CD4-positive, CD25-positive, alpha-beta regulatory T cell (primary cell): ENCODE measurements around the gene NLRP11. TPM values are rescaled to one million over a fixed set of nuclear protein-coding genes. Genes with fewer than 3 reads are reported as not detected.
"Not testable (repeated sequence)": the region's sequence is repeated elsewhere in the genome, so short reads cannot be mapped to it uniquely, and the experiment has no call there.

Experiments
- ATAC-seq, 2 donors: fragments of 150-1000 bp; cut with Tn5 transposase; one replicate each; pipeline ENCODE4 v1.10.0; 2021; ENCODE audit warnings: low read depth in 2 of 2, moderate number of reproducible peaks in 2 of 2, moderate library complexity in 1 of 2
- DNase-seq, 3 donors: peaks; one replicate each; pipeline versions ENCODE4 v3.0.0 to v3.0.0-alpha.2; 2012 to 2022; ENCODE audit warnings: mixed read lengths in 1 of 3
- H3K27ac ChIP-seq: one replicate; pipeline ENCODE4 v1.7.0; 2013; ENCODE audit warnings: mild to moderate bottlenecking, low read length; ENCODE audit not compliant: insufficient read depth, poor library complexity, severe bottlenecking
- H3K27me3 ChIP-seq: one replicate; pipeline ENCODE4 v1.7.0; 2013; ENCODE audit warnings: low read length; ENCODE audit not compliant: control insufficient read depth, insufficient read depth
- H3K36me3 ChIP-seq: one replicate; pipeline ENCODE4 v1.7.0; 2013; ENCODE audit warnings: mild to moderate bottlenecking, low read length, moderate library complexity; ENCODE audit not compliant: control insufficient read depth, insufficient read depth
- H3K4me1 ChIP-seq: 2 replicates; pipeline ENCODE4 v1.7.0; 2013; ENCODE audit warnings: mild to moderate bottlenecking, low read length; ENCODE audit not compliant: insufficient read depth, control insufficient read depth, poor library complexity, severe bottlenecking
- H3K4me3 ChIP-seq: one replicate; pipeline ENCODE4 v1.7.0; 2013; ENCODE audit warnings: low read depth, mild to moderate bottlenecking, low read length, moderate library complexity
- H3K9me3 ChIP-seq, 2 experiments: 1 replicate in 1 of 2; 2 replicates in 1 of 2; pipeline ENCODE4 v1.7.0; 2013; ENCODE audit warnings: low read length in 2 of 2, mild to moderate bottlenecking in 1 of 2, moderate library complexity in 1 of 2; ENCODE audit not compliant: control insufficient read depth in 2 of 2
- H3K27ac Mint-ChIP-seq, 3 donors: one replicate each; pipeline ENCODE4 v1.8.0; 2020 to 2022; ENCODE audit warnings: mild to moderate bottlenecking in 3 of 3, mixed read lengths in 3 of 3, moderate library complexity in 2 of 3
- H3K27me3 Mint-ChIP-seq: one replicate; pipeline ENCODE4 v1.8.0; 2022; ENCODE audit warnings: mild to moderate bottlenecking, mixed read lengths
- H3K36me3 Mint-ChIP-seq: one replicate; pipeline ENCODE4 v1.8.0; 2020; ENCODE audit warnings: mixed read lengths
- H3K4me1 Mint-ChIP-seq, 4 donors: one replicate each; pipeline ENCODE4 v1.8.0; 2020 to 2022; ENCODE audit warnings: mixed read lengths in 4 of 4, mild to moderate bottlenecking in 1 of 4
- H3K4me3 Mint-ChIP-seq, 4 donors: one replicate each; pipeline ENCODE4 v1.8.0; 2020 to 2022; ENCODE audit warnings: mild to moderate bottlenecking in 4 of 4, mixed read lengths in 4 of 4, moderate library complexity in 3 of 4
- H3K9me3 Mint-ChIP-seq, 7 donors: one replicate each; pipeline ENCODE4 v1.8.0; 2020 to 2022; ENCODE audit warnings: mixed read lengths in 7 of 7, mild to moderate bottlenecking in 3 of 7, moderate library complexity in 2 of 7
- polyA plus RNA-seq, 4 donors: library from polyadenylated mRNA; unstranded; fragments of 300-500 nt; fragmentation: Illumina TruSeq; gene quantifications; one replicate each; pipeline ENCODE4 v1.2.3, GENCODE V29; 2021
- total RNA-seq: library from RNA; stranded (reverse); gene quantifications from one replicate; pipeline ENCODE4 v1.2.3, GENCODE V29; 2022

Gene NLRP11
- total and polyA plus RNA-seq, 5 donors from 2014 or later: not detected

- peaks cover 11% of the 10 kb centered on the region for H3K27me3 Mint-ChIP-seq
- peaks cover 0 to 4% (median 0%) of the 10 kb centered on the region in 7 donors for H3K9me3 Mint-ChIP-seq
- H3K4me1 Mint-ChIP-seq: peaks cover 0 to 4% (median 0%) of the 10 kb centered on the region in 4 donors
- no peak overlapping the region for H3K4me3 Mint-ChIP-seq
- H3K27ac Mint-ChIP-seq: no peak overlapping the region
- H3K36me3 Mint-ChIP-seq: no peaks in the 10 kb centered on the region
- ATAC-seq (no peak), DNase-seq (no peak)
- Histone ChIP-seq H3K4me3 (no peak overlapping the region), H3K27me3 (no peaks in the 10 kb centered on the region), H3K36me3 (no peaks in the 10 kb centered on the region), H3K4me1 (no peaks in the 10 kb centered on the region), H3K9me3 (no peaks in the 10 kb centered on the region), H3K27ac (no peak overlapping the region)
Measured at GRCh38 chr19:55778331-55778730, 53.5 kb downstream of the NLRP11 start.

DNA sequence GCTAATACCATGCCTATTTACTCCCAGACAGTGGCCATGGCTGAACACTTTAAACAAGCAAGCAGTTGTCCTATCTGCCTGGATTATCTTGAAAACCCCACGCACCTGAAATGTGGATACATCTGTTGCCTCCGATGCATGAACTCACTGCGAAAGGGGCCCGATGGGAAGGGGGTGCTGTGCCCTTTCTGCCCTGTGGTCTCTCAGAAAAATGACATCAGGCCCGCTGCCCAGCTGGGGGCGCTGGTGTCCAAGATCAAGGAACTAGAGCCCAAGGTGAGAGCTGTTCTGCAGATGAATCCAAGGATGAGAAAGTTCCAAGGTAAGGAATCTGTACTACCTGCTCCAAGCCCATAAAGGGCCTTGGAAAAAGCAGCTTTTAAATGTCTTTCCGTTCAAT is 54.3 kb downstream of the NLRP11 start:
- H3K9me3 Mint-ChIP-seq: peaks cover 0 to 2% (median 0%) of the 10 kb centered on the region in 7 donors
- Histone ChIP-seq H3K9me3 (no peaks in the 10 kb centered on the region), H3K4me3 (no peak overlapping the region), H3K27me3 (no peaks in the 10 kb centered on the region), H3K4me1 (no peaks in the 10 kb centered on the region), H3K27ac (no peak overlapping the region), H3K36me3 (no peaks in the 10 kb centered on the region)
- no peak overlapping the region for H3K27ac Mint-ChIP-seq
- DNase-seq (no peak), ATAC-seq (no peak)
- no peaks in the 10 kb centered on the region for H3K36me3 Mint-ChIP-seq
- peaks cover 11% of the 10 kb centered on the region for H3K27me3 Mint-ChIP-seq
- H3K4me3 Mint-ChIP-seq: no peak overlapping the region
- H3K4me1 Mint-ChIP-seq: peaks cover 0 to 4% (median 0%) of the 10 kb centered on the region in 4 donors

DNA sequence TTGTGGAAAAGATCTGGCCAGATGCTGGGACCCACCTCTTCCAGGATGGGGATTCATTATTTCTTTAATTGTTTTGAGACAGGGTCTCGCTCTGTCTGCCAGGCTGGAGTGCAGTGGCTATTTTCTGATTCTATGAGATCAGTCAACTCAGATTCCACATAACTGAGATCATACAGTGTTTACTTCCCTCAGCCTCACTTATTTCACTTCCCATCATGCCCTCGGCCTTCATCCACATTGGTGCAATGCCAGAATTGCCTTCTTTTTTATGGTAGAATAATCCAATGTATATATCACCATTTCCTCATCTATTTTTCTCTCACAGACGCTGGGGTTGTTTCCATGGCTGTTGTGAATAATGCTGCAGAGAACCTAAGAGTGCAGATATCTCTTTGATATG is 62.2 kb downstream of the NLRP11 start:
- not testable (repeated sequence) for H3K4me1 ChIP-seq, H3K27me3 ChIP-seq, DNase-seq, H3K4me3 Mint-ChIP-seq, H3K4me1 Mint-ChIP-seq, H3K9me3 Mint-ChIP-seq, H3K27me3 Mint-ChIP-seq, H3K4me3 ChIP-seq, H3K27ac ChIP-seq, H3K36me3 ChIP-seq, H3K27ac Mint-ChIP-seq, ATAC-seq, H3K36me3 Mint-ChIP-seq, H3K9me3 ChIP-seq

GRCh38 chr19:55768818-55769217 is 63.0 kb downstream of the NLRP11 start, which contains the start of gene RFPL4AL1:
Gene RFPL4AL1 (plus strand): TSS chr19:55769118. CDS start chr19:55771805, 2,687 bp downstream.
- not testable (repeated sequence) for H3K36me3 Mint-ChIP-seq, H3K9me3 ChIP-seq, H3K4me3 Mint-ChIP-seq, DNase-seq, H3K27me3 ChIP-seq, H3K27ac Mint-ChIP-seq, ATAC-seq, H3K36me3 ChIP-seq, H3K9me3 Mint-ChIP-seq, H3K27ac ChIP-seq, H3K4me1 Mint-ChIP-seq, H3K4me3 ChIP-seq, H3K27me3 Mint-ChIP-seq, H3K4me1 ChIP-seq

DNA sequence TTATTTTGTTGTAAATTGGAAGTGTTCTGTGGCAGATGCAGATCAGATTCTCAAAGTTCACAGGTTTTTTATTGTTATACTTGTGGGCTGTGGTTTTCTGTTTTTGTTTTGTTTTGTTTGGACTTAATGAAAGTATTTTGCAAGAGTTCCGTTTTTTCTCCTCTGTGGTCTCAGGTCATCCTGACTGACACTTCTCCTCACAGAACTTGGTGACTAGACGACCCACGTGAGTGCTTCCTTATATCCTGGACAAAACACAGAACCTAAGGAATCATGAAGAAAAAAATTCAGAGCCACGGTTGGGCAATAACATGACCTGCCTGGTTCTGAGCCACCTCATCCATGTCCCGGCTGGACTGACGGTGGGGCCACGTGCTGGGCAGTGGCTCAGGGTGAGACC is 65.3 kb downstream of the NLRP11 start:
- Histone ChIP-seq H3K27me3 (no peaks in the 10 kb centered on the region), H3K9me3 (no peaks in the 10 kb centered on the region), H3K4me3 (no peak overlapping the region), H3K27ac (no peak overlapping the region), H3K4me1 (no peaks in the 10 kb centered on the region), H3K36me3 (no peaks in the 10 kb centered on the region)
- Mint-ChIP-seq H3K36me3 (no peaks in the 10 kb centered on the region), H3K4me1 (no peaks in the 10 kb centered on the region), H3K4me3 (no peak overlapping the region), H3K27me3 (peaks cover 4% of the 10 kb centered on the region), H3K27ac (no peak overlapping the region), H3K9me3 (peaks cover 0 to 8% (median 0%) of the 10 kb centered on the region in 7 donors)
- DNase-seq (no peak), ATAC-seq (no peak)

DNA sequence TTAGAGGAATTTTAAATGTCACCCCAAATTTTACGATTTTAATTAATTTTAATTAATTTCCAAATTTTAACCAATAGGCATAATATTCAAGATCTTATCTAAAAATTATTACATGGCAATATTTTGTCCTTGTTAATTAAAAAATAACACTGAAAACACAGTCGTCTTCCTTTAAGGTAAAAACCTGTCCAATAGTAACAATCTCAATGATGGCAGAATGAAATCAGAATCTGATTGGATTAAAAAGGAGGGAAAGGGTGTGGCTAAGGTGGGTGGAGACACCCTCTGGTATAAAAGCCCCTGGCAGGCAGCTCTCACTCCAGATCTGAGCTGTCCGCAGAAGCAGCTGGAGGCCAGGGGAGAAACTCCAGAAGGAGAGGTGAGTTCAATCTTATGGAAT is 73.0 kb downstream of the NLRP11 start, which contains the start of gene RFPL4A:
Gene RFPL4A (plus strand): TSS at position 301 of the 400 bp plus-strand sequence. CDS start 2,704 bp downstream, outside the sequence.
- not testable (repeated sequence) for H3K36me3 Mint-ChIP-seq, H3K4me3 Mint-ChIP-seq, H3K27me3 ChIP-seq, H3K27ac ChIP-seq, H3K4me3 ChIP-seq, H3K9me3 Mint-ChIP-seq, DNase-seq, H3K9me3 ChIP-seq, ATAC-seq, H3K36me3 ChIP-seq, H3K4me1 Mint-ChIP-seq, H3K27me3 Mint-ChIP-seq, H3K4me1 ChIP-seq, H3K27ac Mint-ChIP-seq

- not testable (repeated sequence) for H3K27ac Mint-ChIP-seq, H3K27me3 Mint-ChIP-seq, H3K9me3 ChIP-seq, ATAC-seq, H3K4me1 Mint-ChIP-seq, DNase-seq, H3K36me3 Mint-ChIP-seq, H3K4me3 ChIP-seq, H3K4me1 ChIP-seq, H3K9me3 Mint-ChIP-seq, H3K36me3 ChIP-seq, H3K27ac ChIP-seq, H3K27me3 ChIP-seq, H3K4me3 Mint-ChIP-seq
Measured at GRCh38 chr19:55756808-55757207, 75.0 kb downstream of the NLRP11 start.

- Mint-ChIP-seq H3K4me1 (no peaks in the 10 kb centered on the region), H3K9me3 (peaks cover 0 to 4% (median 2%) of the 10 kb centered on the region in 7 donors), H3K27ac (no peak overlapping the region), H3K4me3 (no peak overlapping the region), H3K36me3 (no peaks in the 10 kb centered on the region), H3K27me3 (no peaks in the 10 kb centered on the region)
- DNase-seq (no peak), ATAC-seq (no peak)
- no peaks in the 10 kb centered on the region for H3K9me3 ChIP-seq
- H3K4me1 ChIP-seq: no peaks in the 10 kb centered on the region
- H3K27me3 ChIP-seq: no peaks in the 10 kb centered on the region
- no peaks in the 10 kb centered on the region for H3K36me3 ChIP-seq
- H3K27ac ChIP-seq: no peak overlapping the region
- H3K4me3 ChIP-seq: no peak overlapping the region
Measured at GRCh38 chr19:55753401-55753800, 78.4 kb downstream of the NLRP11 start.
